ENCODE data around the gene USH2A. TPM values are rescaled to one million over a fixed set of nuclear protein-coding genes. Genes with fewer than 3 reads are reported as not detected.

The USH2A gene
- total RNA-seq, 1 experiment from 2014 or later = not detected

DNA sequence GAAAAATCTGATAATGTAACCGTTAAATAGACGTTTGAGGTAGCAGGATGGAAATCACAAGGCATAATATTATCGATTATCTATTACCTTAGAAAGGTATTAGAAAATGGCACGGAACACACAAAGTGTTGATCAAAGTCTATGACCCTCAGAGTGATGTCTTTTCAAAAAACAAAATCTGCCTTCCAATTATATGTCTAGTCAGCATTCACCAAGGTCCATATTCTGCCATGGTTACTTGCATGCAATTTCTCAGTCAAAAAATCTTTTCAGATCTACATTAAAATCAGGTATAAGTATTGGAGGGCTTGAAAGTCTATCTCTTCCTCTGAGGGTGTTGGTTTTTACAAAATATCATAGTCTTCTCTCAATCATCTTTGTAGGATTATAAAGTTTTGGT lies 774.3 kb downstream of the USH2A start:
- DNase-seq (ENCODE audit: low spot score) = no peak

DNA sequence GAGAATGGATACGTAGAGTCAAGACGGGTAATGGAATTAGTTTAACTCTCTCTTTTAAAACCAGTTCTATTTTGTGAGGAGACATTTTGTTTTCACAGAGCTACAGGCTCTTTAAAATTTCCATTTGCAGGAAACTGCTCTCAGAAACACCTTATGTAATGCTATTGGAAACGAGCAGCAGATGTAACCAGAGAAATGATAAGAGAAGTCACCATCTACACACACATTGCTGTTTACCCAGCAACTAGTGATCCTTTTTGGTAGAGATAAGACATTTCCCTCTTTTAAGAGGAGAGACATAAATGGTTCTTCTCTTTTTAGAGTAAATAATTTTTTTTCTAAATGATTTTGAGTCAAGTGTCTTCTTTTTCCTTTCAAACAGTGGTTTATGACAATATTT lies 775.5 kb downstream of the USH2A start:
- DNase-seq (ENCODE audit: low spot score) = no peak

DNA sequence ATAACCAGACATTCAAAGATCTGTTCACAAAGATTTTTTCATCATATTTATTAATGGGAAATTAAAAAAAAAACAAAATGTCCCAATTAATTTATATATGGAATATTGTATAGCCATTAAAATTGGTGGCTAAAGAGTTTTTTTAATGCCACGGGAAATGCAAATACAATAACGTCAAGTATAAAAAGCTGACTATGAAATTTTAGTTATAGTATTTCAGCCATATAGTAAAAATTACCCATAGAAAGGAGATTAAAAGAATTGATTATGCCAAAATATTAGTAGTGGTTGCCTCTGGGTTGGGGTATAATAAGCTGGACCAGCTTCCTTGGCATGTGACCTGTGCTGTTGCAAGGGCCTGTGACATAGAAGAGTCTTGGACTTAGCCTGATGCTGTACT lies 777.4 kb downstream of the USH2A start:
- no peak for DNase-seq (ENCODE audit: low spot score)

DNA sequence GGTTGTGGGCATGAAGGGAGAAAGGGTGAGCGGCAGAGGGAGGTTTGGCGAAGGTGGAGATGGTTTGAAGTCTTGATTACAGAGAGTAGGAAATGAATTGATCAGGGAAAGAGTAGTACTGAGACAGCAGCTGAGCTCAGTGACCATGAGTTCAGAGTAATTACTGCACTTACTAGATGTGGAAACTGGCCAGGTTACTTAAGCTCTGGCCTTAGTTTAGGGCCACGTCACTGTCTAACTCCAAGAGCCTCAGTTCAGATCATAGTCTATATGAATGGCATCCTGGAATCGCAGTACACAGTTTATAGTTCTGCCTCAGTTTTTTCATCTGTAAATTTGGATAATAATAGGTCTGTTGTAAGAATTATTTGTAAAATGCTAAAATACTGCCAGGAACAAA lies 778.1 kb downstream of the USH2A start:
- no peak for DNase-seq (ENCODE audit: low spot score)

DNA sequence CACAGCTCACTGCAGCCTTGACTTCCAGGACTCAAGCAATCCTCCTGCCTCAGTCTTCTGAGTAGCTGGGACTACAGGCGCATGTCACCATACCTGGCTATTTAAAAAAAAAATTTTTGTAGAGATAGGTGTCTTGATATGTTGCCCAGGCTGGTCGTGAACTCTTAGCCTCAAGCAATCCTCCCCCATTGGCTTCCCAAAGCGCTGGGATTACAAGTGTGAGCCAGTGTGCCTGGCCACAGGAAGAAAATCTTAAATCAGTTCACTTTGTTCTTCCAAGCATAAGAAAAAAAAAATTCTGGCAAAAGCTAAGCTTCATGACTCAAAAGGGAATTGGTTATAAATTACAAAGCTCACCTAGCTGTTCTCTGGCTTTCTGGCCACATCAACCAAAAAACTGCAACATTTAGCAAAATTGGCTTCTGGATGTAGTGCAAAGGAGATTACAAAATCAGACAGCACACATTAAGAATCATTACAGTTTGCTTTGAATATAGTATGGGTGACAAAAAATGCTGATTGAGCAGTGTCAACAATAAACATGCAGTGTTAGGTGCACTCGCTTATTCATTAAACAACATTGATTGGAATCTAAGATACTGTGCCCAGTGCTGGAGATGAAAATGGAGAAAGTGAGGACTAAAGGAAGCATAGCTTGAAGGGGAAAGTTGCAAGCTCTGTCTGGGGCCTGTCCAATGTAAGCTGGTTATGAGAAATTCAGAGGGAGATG lies 779.5 kb downstream of the USH2A start:
- no peak for DNase-seq (ENCODE audit: low spot score)

DNA sequence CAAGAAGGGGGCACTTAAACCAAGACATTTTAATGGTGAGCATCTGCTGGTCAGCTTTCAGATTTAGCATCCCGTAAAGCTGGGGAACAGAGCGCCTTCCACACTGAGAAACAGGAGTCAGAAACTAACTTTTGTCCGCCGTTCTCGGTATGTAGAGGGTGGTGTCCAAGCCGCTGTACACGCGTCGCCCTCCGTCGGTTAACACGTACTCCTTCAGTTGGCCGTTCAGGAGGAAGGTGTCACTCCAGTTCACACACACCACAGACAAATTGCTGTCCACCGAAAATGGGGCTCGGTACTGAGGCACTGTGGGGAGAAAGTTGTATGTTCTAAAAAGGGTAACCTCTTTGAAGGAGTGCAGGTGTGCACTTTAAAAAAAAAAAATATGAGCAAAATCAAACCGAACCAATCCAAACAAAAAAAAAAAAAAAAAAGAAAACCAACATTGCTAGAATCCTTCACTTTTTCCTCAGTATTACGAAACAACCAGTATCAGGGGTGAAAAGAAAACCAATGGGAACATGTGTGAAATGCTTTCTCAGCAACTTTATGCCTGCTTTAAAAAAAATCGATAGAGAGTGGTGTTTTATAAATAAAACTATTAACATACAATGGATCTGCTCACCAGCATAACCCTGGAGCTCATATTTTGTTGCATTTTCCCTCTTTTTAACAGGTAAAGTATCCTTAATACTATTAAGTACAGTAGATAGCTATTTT lies 782.7 kb downstream of the USH2A start:
- DNase-seq (ENCODE audit: low spot score) = no peak

DNA sequence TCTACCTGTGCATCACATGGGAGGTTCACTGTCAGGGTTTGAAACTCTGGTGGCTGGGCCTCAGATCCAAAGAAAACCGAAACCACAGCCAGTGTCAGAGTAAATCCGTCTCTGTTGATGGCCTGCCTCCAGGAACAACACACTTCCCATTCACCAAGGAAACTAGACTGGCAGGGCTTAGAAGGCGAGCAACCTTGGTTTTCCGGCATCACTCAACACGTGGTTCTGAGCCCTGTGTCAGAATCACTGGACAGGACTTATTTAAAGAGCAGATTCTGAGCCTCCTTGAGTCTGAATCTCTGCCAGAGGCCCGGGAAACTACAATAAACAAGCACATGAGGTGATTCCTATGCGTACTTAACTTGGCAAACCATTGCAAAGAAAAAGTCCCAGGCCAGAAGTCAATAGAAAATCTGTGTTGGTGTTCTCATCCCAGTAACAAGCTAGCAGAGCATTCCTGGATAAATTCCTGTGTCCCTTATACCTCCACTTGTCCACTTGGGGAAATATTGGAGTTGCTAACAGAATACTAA lies 786.1 kb downstream of the USH2A start:
- peak; percentile 26 for DNase-seq (ENCODE audit: low spot score)

DNA sequence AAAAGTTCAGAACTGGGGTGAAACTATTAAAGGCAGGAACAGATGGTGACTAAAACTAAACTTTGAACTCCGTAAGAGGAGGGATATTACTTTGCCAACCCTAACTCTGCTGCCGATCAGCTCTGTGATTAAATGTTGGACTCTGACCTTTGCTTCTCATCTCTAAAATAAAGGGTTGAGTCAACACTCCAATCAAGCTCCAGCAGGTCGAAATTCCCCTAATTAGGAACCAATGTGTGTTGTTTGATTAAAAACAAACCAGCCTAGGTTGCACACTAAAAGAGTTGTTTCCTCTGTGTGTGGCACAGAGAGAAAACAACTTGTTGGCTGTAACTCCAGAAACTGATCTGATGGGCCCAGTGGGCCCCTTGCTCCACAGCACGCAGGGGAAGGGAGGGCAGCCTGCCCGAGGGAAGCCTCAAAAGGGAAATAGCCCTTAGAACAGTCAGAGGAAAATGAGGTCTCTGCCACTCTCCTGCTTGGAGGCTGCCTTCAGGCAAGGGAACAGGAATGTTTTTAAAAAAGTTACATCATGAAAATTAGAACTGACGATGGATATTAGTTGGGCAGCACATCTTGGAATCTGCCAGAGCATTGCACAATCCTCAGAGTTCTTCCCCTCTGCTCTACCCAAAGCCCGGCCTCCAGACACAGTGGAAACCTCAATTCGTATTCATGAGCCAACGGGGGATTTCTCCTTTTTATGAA lies 786.8 kb downstream of the USH2A start:
- DNase-seq (ENCODE audit: low spot score) = peak; percentile 56

DNA sequence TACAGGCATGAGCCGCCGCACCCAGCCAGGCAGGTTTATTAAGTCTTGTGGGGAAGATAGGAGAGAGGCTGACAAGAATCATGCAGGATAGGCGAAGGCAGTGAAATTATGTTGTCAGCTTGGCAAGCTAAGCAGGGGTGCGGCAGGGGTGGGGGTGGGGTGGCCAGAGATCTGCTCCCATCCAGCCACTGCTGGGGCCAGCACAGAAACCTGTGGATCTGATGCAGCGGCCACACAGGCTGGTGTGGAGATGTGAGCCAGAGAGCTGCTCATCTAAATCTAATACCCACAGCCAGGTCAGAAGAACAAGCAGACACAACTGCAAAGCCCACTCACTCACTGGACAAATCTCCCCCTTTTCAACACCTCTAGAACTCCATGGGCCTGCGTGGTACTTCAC lies 787.4 kb downstream of the USH2A start:
- DNase-seq (ENCODE audit: low spot score) = peak; percentile 48

DNA sequence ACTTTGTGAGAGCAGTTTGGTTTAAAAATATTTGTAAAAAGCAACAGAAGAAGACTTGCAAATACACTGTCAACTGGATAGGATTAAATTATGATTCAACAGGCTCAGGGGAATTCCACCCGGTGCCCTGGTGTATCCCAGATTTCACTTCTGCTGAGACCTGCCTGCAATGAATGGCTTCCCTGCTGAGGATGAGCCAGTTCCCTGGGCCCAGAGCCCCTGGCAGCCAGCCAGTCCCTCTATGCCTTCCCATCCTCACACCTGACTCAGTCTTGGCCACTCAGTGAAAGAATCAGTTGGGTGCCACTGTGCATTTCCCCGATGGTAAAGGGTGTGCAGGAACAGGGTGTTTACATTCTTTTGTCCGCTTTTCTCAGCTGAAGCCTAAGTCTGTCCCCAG lies 791.8 kb downstream of the USH2A start:
- no peak for DNase-seq (ENCODE audit: low spot score)

DNA sequence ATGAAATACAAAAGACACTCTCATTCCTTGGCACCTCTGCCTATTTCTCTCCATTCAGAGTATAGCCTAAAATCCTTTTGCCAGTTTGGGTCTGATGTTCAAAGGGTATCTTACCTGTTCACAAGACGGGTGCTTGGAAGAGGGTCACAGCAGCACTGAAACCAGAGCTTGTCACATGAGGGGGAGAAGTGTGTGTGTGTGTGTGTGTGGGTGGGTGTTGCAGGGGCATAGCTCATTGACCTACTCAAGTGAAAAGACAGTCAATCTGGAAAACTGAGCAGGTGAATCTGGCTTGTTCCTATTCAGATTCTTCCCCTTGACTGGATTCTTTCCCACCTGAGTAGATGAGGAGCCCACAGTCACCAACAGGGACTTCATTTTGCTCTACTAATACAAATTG lies 792.2 kb downstream of the USH2A start:
- no peak for DNase-seq (ENCODE audit: low spot score)

DNA sequence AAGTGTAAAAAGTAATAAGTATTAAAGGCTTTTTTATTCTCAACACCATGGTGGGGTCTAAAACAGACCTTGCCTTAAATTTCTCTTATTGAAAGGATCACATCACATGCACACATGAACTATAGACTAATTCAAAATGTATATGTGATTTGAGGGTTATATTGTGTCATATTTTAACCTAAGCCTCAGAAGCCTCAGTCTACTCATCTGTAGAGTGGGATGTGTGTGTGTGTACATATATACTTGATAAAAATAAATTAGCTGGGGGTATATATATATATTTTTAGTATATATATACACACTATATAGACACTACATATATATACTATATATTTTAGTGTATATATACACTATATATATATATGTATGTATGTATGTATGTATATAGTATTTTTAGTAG lies 797.3 kb downstream of the USH2A start:
- no peak for DNase-seq (ENCODE audit: low spot score)

DNA sequence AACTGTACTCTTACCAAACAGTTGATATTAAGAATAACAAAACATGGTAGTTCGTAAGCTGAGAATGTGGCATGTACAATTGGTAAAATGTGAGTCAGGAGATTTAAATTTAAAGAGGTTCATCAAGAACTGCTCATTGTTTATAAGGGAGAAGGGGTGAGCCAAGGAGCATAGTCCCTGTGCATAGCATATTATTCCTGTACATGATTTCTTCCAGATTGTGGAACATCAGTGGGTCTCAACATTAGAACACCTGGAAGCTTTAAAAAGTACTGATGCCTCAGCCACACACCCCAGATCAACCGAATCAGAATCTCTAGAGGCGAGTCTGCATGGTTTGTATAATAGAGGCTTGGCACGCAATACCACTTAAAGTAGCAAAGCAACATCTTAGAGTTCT lies 800.1 kb downstream of the USH2A start:
- no peak for DNase-seq (ENCODE audit: low spot score)

DNA sequence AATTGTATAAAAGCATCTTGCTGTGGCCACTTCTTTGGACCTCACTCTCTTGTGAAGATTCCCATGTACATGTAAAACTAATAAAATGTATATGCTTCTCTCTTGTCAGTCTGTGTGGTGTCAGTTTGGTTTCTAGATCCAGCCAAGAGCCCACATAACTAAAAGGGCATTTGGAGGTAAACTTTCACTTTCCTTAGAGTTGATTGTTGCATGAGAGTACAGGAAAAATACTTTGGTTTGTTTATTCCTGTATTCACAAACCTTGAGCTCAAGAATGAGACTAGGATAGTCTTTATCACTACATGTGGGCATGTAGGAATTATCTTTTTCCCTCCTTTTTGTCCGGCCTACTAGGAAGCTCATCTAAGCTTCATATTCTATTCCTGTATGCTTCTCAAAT lies 805.3 kb downstream of the USH2A start:
- no peak for DNase-seq (ENCODE audit: low spot score)

DNA sequence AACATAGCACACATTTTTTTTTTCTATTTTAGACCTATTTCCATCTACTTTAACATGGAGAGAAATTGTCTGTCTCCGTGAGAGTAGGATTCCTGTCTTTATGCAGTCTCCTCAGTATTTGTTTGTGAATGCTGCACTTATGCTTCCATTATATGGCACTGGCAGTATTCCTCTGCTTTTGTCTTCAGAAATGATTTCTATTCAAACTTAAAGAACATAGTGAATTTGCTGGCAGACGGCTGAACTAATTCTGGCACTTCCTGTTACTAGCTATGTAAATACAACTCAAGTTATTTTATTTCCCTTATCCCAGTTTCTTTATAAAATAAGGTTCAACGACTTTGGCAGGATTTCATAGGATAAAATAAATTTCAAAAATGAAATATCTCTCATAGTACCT lies 810.9 kb downstream of the USH2A start:
- no peak for DNase-seq (ENCODE audit: low spot score)

DNA sequence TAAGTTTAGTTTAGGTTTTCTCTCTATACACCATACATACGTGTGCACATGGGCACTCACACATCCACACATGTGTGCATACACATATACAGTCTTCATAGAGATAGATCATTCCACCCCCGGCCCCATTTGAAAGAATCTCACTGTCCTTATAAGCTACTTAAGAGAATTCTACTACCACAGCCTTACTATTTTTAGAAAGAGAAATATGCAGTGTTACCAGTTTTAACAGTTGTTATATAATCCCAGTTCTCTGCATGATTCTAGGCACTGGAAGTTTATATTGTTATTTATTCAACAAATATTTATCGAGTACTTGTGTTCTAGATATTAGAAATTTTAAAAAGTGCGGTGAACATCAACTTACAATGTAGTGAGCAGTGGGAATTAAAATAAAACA lies 814.6 kb downstream of the USH2A start:
- DNase-seq (ENCODE audit: low spot score) = no peak

DNA sequence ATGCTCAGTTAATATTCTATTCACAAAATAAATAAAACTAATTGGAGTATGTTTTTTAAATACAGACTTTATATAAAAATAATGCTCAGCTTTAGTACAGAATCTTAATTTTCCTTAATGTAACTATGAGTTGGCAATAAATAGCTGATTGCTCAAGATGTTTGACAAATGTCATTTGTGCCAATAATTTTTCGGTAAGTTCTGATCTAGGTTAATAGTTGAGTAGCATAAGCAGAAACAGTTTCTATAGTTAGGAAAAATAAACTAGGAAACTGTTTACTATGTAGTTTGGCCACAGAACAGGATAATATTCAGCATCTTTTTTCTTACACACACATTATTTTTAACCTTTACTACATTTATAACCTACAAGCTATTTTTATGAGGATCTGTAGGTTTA lies 815.8 kb downstream of the USH2A start:
- no peak for DNase-seq (ENCODE audit: low spot score)

DNA sequence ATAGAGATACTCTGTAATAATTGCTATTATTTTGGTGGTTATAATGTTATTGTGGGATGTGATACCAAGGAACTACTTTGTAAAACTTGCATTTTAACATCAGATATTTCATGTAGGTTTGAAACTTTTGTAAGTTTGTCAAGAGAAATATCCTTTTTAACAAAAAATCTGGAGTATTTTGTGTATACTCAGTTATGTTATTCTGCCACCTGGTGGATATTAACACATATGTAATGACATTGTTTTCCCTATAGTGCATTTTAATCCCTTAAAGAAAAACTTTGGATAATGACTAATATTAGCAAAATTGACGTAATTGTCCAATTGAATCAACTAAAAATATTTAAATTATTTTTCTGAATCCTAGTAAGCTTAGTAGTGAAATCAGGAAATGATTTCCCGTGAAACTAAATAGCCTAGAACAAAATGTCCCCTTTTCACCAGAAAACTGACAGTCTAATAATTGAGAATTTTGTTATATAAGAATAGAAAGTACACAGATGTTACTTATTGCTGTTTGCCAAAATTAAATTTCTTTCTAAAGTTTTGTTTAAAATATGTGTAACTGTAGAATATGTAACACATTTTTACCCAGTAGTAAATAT lies 816.6 kb downstream of the USH2A start:
- DNase-seq (ENCODE audit: low spot score) = no peak

DNA sequence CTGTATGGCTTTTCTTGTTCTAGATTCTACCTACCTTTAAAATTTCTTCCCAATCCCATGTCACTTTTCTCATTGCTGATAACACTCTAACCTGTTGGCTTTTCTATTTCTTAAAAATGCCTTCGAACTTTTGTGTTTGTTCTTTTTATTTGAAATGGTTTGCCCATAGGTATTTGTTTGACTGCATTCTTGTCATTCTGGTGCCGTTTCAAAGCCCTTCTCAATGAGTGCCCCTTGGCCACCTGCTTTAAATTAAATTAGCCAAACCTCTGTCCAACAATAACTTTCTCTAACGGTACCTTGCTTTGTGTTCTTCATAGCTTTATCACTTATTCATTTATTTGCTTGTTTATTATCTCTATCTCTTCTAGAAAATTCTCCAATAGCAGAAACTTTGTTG lies 817.2 kb downstream of the USH2A start:
- DNase-seq (ENCODE audit: low spot score) = no peak

DNA sequence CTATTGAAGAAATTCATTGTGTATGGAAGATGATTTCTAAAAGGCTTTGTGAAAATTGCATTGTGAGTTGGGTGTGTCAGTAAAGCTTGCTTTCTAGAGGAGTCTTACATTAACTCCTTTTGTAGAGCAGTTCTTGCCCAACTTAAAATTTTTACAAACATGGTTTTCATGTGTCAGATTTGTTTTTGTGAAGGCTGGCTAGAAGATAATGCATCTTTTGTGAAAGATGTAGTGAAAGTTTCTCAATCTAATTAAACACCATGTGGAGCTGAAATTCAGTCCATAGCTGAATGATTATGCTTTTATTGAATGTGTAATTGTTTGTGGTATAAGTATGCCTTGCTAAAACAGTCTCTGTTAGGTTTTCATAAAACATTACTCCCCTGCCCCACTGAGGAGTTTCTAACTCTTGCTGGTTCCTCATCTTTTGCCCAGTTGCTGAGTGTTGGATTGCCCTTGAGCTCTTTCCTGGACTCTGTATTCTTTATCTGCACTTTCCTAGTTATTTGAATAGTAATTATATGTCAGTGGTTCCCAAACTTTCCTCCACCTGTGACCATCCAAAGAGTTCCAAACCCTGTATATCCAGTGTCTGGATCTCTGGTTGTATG lies 818.1 kb downstream of the USH2A start:
- DNase-seq (ENCODE audit: low spot score) = no peak

DNA sequence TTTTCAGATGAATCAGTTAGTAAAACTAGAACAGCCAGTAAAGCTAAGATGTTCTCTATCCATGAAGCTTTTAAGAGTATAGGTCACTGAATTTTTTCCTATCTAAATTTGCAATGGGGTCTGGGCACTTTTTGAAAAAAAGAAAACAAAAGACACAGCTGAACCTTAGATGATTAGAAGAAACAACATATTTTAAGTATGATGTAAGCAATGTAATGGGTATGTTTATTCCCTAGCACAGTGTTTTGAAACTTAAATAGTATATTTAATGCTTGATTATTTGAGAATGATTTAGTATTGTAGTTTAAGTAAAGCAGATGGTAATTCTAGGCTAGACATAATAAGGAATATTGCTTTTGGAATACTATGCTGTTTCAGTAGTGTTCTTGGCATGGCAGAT lies 819.9 kb downstream of the USH2A start:
- no peak for DNase-seq (ENCODE audit: low spot score)

DNA sequence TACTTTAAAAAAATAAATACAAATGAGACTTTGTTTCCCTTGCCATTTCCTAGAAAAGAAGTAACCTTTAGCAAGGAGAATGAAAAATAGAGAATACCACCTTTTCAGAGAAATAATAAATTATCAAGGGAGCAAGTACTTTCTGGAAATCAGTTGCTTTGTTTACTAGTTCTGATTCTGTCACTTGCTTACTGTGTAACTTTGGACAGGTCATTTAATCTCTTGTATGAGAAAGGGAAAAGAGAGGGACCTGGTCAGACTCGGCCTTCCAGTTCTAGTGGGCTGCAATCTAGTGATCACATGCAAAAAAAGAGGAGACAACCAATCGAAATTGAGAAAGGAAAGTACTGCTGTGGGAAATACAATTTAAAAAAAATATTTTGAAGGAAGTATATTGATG lies 822.0 kb downstream of the USH2A start:
- DNase-seq (ENCODE audit: low spot score) = no peak
